ENCODE measurements around the gene PGM5.
"Not testable (repeated sequence)": the region's sequence is repeated elsewhere in the genome, so short reads cannot be mapped to it uniquely, and the experiment has no call there.

Gene PGM5

GRCh38 chr9:68366933-68367547 lies 10.6 kb downstream of the PGM5 start:
- peak overlapping the region in 1 of 2 donors; percentile 21 for H3K27ac ChIP-seq
- H3K4me3 ChIP-seq = peak overlapping the region; percentile 42
- not testable (repeated sequence) for DNase-seq (ENCODE audit: low spot score)

DNA sequence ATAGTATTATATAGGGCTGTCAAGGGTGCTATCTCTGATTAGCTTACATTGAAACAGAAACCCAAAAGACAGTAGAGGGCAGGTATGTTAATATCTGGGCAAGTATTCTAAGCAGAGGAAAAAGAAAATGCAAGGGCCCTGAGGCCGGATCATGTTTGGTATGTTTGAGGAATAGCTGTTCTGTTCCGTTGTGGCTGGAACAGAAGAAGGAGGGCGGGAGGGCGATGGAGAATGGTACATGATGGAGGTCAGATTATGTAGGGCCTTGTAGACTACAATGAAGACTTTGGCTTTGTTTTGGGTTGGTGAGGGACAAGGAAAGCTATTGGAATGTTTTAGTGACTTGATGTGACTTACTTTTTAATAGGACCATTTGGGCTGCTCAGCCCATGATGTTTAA lies 19.4 kb downstream of the PGM5 start:
- DNase-seq (ENCODE audit: low spot score); H3K4me3 ChIP-seq; H3K27ac ChIP-seq: not testable (repeated sequence)

DNA sequence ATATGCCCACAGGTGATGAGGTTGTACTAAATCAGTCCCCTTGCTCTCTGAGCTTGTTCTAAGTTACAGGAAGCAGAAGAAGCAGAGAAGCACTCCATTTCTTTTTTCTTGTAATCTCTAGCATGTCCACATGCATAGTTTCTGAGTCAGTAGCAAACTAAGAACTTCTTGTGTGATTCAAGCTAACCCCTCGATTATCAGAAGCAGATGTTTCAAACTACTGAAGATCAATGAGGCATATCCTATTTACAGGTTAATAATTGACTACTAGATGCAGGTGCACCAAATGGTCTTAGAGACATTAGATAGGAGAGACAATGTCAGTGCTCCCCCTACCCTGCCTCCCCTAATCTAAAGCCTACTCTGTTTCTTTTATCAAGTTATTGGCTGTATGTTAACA lies 21.3 kb downstream of the PGM5 start:
- DNase-seq (ENCODE audit: low spot score); H3K27ac ChIP-seq: not testable (repeated sequence)

GRCh38 chr9:68383894-68384293 lies 27.5 kb downstream of the PGM5 start:
- not testable (repeated sequence) for DNase-seq (ENCODE audit: low spot score)

More for the DNA sequence above, 21.3 kb downstream of the PGM5 start:
- H3K4me3 ChIP-seq = not testable (repeated sequence)

DNA sequence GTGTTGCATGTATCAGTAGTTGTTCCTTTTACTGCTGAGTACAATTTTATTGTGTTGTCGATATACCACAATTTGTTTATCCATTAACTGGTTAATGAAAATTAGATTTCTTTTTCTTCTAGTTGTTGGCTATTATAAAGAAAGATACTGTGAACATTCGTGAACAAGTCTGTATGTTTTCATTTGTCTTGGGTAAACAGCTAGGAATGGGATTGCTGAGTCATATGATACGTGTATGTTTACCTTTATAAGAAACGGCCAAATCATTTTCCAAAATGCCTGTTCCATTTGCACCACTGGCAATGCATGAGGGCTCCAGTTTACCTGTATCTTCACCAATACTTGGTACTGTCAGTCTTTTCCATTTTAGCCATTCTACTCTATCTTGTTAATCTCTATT lies 33.1 kb downstream of the PGM5 start:
- H3K4me3 ChIP-seq; DNase-seq (ENCODE audit: low spot score); H3K27ac ChIP-seq: not testable (repeated sequence)

More at GRCh38 chr9:68383894-68384293, 27.5 kb downstream of the PGM5 start:
- not testable (repeated sequence) for H3K27ac ChIP-seq, H3K4me3 ChIP-seq

- DNase-seq (ENCODE audit: low spot score); H3K27ac ChIP-seq; H3K4me3 ChIP-seq: not testable (repeated sequence)
Observed at GRCh38 chr9:68390737-68391136, 34.3 kb downstream of the PGM5 start.

GRCh38 chr9:68396411-68397094 lies 40.1 kb downstream of the PGM5 start:
- H3K4me3 ChIP-seq; DNase-seq (ENCODE audit: low spot score); H3K27ac ChIP-seq: not testable (repeated sequence)

GRCh38 chr9:68397095-68397423 lies 40.6 kb downstream of the PGM5 start:
- H3K27ac ChIP-seq; H3K4me3 ChIP-seq; DNase-seq (ENCODE audit: low spot score): not testable (repeated sequence)

DNA sequence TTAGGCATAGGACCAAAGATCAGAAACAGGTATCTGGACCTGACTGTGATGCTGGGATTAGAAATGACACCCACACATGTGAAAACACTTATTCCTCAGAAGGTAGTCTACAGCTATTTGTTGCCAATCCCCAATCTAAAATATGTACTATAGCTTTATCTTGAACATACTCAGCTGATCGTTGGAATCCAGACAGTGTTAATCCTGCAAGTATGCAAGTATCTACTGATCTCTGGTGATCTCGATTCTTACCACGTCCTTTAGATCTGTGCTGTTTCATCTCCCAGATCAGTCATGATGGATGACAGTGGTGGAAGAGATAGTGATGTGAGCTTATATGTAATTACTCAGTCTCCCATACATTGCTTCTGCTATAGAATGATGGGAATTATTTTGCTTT lies 41.4 kb downstream of the PGM5 start:
- not testable (repeated sequence) for H3K4me3 ChIP-seq; H3K27ac ChIP-seq; DNase-seq (ENCODE audit: low spot score)

DNA sequence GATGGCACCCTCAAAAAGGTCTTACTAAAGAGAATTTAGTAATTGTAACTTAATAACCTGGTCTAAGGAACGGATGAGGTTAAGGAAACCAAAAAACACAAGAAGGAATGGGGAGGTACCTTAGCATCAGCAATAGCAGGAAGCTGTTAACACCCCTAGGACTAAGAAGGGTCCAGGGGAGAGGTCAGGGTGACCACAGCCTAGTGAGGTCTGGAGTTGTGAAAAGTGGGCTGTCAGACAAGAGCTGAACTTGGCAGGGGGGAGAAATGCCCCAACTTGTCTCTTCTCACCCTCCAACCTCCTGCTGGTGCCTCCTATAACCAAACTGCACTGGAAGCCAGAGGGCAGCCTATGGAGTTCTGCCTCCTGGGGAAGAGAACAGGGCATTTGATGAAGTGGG lies 41.9 kb downstream of the PGM5 start:
- H3K27ac ChIP-seq; H3K4me3 ChIP-seq; DNase-seq (ENCODE audit: low spot score): not testable (repeated sequence)

DNA sequence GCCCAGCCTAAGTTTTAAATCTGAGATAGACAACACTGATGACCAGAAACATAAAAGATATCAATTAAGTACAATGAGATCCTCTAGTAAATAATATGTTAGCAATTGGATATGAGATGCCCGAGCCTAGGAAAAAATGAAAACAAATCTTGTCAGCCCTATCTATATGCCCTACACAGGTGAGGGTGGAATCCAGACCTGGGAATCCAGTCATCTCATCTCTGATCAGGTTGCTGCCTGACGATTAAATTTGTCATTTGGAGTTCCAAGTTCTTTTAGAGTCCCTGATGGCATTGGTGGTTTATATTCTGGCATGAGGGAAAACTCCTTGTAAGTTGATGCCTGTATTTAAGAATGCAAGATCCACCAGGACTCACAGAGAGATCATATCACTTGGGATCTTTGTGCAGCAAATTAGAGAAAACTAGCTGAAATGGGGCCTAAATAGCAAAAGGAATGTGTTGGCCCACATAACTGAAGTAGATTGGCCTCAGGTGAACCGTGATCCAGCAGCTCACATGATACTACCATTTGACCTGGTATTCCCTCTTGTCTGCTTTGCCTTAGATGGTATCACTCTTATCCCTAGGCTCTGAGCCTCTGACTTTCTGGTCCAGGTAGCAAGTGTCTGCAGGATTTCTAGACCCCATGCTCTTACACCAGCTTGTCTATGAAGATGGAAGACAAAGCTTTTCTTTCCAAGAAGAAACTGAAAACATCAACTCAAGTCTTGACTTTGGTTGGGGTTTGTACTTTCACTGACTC lies 48.2 kb downstream of the PGM5 start:
- H3K4me3 ChIP-seq = not testable (repeated sequence)

GRCh38 chr9:68411865-68412264 lies 55.5 kb downstream of the PGM5 start:
- H3K27ac ChIP-seq; DNase-seq (ENCODE audit: low spot score); H3K4me3 ChIP-seq: not testable (repeated sequence)

More for the DNA sequence above, 48.2 kb downstream of the PGM5 start:
- not testable (repeated sequence) for DNase-seq (ENCODE audit: low spot score); H3K27ac ChIP-seq

DNA sequence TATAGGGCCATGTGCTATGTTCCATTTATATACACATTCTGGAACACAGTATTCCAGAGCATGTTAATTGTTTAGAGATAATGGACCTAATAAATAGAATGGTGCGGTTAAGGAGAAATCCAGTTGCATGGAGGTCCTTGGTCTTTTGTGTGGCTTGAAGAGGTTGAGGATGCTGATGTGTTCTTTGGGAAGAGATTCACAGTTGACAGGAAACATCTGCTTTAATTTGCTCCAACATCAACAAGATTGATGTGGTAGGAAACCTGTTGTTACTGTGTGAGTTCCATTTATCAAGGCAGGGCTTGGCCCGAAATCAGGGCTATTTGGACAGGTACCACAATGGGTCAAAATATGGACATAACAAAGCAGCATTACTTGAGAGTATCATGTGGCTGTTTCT lies 56.3 kb downstream of the PGM5 start:
- H3K4me3 ChIP-seq; H3K27ac ChIP-seq; DNase-seq (ENCODE audit: low spot score): not testable (repeated sequence)

- not testable (repeated sequence) for H3K4me3 ChIP-seq; H3K27ac ChIP-seq; DNase-seq (ENCODE audit: low spot score)
Observed at GRCh38 chr9:68415065-68415464, 58.7 kb downstream of the PGM5 start.

All from coronary artery (tissue), 2 donors.